HG03575 (cell line): ENCODE measurements around the gene KLF7.
"Not testable (repeated sequence)": the region's sequence is repeated elsewhere in the genome, so short reads cannot be mapped to it uniquely, and the experiment has no call there.

ENCODE experiments used
- ATAC-seq: cut with Tn5 transposase; IDR thresholded peaks from one replicate; pipeline ENCODE4 v1.9.1; 2021; ENCODE audit not compliant: unreplicated experiment, insufficient number of reproducible peaks, low FRiP score; ENCODE audit errors: extremely low read depth

KLF7 gene

GRCh38 chr2:207044379-207045362 lies 121.1 kb downstream of the KLF7 start:
- no peak for ATAC-seq

DNA sequence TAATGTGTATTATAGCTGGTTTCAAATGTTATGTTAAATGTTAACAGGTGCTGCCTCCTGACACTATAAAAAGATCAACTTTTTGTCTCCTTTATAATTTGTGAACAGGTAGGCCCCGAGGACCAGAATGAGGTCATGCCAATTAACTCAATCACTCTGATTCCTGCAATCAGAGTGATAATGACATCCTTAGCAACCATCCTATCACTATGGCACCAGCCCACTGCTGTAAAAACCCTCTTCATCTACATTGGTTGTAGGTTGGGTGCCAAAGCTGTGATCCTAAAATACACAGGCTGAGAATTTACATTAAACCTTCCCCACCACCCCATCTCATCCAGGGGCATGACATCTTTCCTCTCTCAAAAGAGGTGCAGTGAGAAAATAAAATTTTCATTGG lies 122.9 kb downstream of the KLF7 start:
- ATAC-seq = no peak

DNA sequence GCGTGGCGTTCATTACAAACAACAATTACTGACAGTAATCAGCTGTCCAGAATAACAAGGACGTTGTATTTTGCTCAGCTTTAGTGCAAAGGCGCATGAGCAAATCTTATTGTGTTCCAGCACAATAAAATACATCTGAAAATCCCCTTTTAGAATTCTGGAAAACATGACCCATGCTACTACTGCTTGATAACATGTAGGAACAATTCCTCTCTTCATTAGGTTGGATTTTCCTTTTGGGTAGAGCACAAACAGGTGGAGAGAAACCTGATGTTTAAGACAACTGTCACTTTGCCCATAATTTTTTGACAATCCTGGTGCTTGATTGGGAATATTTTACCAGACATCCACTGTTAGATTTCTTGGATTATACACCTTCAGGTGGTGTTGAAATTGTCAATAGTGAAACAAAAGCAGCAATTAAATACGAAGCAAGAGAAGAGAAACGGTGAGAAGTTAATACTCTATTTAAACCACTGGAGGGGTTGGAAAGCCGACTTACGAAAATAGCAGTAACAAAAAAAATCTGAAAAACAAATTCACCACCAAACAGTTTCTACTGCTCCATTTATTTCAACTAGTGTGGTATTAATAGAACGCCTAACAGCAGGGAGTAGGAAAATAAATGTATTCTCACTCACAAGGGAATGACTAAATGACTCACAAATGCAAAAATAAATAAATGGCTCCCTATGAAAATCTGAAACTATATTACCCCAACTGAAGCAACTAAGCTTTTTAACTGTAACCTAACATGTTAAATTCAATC lies 123.8 kb downstream of the KLF7 start:
- ATAC-seq = no peak

DNA sequence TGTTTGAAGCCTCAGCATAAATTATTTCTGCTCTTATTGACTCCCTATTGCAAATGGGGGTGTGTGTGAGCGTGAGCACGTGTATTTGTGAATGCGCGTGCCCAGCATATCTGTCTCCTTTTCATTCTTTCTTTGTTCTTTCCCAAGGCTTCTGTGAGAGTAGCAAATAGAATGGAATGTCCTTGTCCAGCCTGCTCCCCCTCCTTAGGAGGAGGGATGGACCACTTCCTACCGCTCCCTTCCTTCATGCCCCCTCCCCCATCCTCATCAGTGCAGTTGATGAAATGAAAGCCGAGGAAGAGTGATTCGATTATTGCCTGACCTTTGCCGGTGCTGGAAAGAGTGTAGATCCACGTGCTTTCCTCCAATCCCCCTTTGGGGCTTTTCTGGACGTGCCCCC lies 124.5 kb downstream of the KLF7 start:
- ATAC-seq = no peak

DNA sequence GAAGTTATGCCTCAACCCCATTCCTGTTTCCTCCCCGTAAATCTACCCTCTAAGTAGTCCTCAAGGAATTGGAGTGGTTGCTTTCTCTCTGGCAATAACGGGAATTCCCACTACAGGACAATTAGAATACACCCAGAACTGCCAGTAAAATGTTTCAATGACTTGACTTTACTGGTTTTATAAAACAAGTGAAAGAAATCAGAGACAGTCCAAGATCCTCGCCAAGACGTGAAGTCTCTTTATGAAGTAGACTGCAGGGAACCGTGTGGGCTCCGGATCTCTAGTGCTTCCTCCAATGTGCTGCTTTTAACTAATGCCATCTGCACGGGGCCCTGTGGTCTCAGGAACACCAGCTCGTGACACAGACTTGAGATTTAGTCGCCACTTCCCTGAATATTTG lies 125.1 kb downstream of the KLF7 start:
- ATAC-seq = no peak

GRCh38 chr2:207039225-207039624 lies 126.5 kb downstream of the KLF7 start:
- ATAC-seq = no peak

- no peak for ATAC-seq
Measured at GRCh38 chr2:207038299-207038698, 127.4 kb downstream of the KLF7 start.

- ATAC-seq = no peak
Measured at GRCh38 chr2:207037896-207038295, 127.9 kb downstream of the KLF7 start.

DNA sequence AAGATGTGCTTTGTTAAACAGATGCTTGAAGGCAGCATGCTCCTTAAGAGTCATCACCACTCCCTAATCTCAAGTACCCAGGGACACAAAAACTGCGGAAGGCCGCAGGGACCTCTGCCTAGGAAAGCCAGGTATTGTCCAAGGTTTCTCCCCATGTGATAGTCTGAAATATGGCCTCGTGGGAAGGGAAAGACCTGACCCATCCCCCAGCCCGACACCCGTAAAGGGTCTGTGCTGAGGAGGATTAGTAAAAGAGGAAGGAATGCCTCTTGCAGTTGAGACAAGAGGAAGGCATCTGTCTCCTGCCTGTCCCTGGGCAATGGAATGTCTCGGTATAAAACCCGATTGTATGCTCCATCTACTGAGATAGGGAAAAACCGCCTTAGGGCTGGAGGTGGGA lies 128.7 kb downstream of the KLF7 start:
- not testable (repeated sequence) for ATAC-seq

DNA sequence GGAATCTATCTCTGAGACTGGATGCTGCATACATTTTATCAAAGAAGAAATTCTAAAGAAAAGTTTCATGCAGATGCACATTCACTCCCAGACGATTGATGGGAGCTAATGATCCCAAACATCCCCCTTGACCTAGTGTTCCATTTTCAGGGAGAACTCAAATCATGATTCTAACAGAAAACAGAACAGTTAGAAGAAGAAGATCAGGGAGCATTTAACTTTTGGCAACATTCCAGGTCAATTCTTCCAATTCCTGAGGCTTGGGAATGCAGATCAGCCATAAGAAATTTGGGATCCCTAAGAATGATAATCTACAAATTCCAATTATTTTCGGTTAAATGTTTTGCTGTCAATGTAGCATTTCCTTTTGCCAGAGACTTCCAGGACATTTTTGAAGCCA lies 129.9 kb downstream of the KLF7 start:
- ATAC-seq = no peak

DNA sequence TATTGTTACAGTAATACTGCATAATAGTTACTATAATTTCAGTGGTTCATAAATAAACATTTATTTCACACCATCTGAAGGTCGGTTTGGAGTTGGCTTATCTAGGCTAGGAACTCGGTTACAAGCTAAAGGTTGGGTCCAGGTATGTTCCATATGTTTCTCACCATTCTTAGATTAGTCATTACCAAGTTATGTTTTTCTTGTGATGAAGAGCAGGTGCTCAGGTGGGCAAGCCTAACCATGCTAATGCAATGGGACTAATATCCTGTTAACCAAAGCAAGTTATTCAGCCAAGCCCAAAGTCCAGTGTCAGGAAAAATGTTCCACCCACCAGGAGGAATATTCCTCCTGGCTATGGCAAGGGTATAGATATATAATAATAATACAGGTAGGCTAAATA lies 133.3 kb downstream of the KLF7 start:
- no peak for ATAC-seq
